Measurements from ENCODE around the gene HOXC11.

DNA sequence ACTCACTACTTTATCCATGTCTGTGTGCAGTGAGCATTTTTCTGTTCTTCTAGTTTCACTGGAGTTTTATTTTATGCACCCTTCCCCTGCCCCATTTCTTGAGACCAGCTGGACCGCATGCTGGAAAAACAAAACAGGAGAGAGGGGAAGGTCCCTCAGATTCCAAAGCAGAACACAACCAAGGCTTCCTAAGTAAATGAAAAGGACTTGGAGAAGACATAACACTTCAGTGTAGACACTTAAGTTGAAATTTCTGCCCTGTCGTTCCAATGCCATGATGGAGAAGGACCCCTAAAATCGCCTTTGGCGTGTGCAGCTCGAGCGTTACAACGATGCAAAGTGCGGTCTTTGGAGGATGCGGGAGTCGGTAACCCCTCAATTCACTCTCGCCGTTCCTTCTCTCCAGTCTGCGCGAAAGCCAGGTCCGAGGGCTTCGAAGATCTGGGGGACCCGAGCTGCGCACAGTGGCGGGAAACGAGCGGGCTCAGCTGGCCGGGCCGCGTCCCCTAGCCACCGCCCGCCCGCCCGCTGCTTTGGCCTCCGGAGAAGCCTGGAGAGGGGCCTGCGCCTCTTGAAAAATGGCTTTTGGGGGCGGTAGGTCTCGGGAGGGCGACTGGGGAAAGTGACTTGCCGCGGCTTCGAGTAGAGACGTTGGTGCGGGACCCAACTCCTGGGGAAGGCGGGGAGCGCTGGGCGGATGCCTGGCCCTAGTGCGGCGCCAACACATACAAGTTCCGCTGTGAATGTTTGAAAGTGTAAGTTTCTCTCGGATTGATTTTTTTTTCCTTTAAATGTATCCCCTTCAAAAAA, 45.5 kb upstream of the HOXC11 start:
- TF ChIP-seq, protein P1, sequence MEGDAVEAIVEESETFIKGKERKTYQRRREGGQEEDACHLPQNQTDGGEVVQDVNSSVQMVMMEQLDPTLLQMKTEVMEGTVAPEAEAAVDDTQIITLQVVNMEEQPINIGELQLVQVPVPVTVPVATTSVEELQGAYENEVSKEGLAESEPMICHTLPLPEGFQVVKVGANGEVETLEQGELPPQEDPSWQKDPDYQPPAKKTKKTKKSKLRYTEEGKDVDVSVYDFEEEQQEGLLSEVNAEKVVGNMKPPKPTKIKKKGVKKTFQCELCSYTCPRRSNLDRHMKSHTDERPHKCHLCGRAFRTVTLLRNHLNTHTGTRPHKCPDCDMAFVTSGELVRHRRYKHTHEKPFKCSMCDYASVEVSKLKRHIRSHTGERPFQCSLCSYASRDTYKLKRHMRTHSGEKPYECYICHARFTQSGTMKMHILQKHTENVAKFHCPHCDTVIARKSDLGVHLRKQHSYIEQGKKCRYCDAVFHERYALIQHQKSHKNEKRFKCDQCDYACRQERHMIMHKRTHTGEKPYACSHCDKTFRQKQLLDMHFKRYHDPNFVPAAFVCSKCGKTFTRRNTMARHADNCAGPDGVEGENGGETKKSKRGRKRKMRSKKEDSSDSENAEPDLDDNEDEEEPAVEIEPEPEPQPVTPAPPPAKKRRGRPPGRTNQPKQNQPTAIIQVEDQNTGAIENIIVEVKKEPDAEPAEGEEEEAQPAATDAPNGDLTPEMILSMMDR (IDR thresholded peaks at IDR 0.05), result no peak
- no peak for TF ChIP-seq POLR2A (IDR thresholded peaks at IDR 0.05)
